Measurements from ENCODE around the gene MRPL52. TPM values are rescaled to one million over a fixed set of nuclear protein-coding genes. Genes with fewer than 3 reads are reported as not detected.

MRPL52 gene
- total and polyA plus RNA-seq, 10 of the 15 experiments (the other 5 are each of a cell fraction or from before 2014, with no cell fraction given): 51.7 to 541 (median 142) TPM

GRCh38 chr14:22854963-22855724 lies 25.5 kb downstream of the MRPL52 start:
- no peak for DNase-seq (ENCODE audit: low read depth, low spot score)
- POLR2A ChIA-PET: interaction anchor here (0.6 to 1.1 kb wide), 3 partner anchors 16 to 365 kb away, joined by 3 read pairs; no protein-coding TSS in a partner anchor
- no peak for FAIRE-seq
- CTCF ChIA-PET: interaction anchor here (0.6 to 10.0 kb wide), 34 partner anchors 9 to 692 kb away, joined by 3 to 324 read pairs (median 4); partner anchors contain the start of genes LRP10, MRPL52, OXA1L and RBM23
- no TSS peak for BruUV-seq (replicated peaks)
- RAD21 ChIA-PET (ENCODE audit: unreplicated experiment): interaction anchor here (0.6 to 9.4 kb wide), 21 partner anchors 16 to 536 kb away, joined by 3 to 130 read pairs (median 4); partner anchors contain the start of genes ABHD4, LRP10 and OXA1L
- no peak overlapping the region for H3K27ac ChIP-seq (ENCODE audit: control insufficient read depth, insufficient read depth)
- SMC1A ChIA-PET (ENCODE audit: uncharacterized antibody, unreplicated experiment): interaction anchor here (0.9 to 7.3 kb wide), 21 partner anchors 11 to 298 kb away, joined by 3 to 104 read pairs (median 6); partner anchors contain the start of genes LRP10, MMP14 and OXA1L
- H3K27me3 ChIP-seq (replicated peaks in 1 of 2; ENCODE audit: control insufficient read depth in 2 of 2, insufficient read depth in 2 of 2, low read length in 1 of 2): no peaks in the 10 kb centered on the region
- 86% methylated on average over 8 of the region's 8 CpGs for WGBS (ENCODE audit: insufficient coverage, insufficient replicate concordance, low lambda C conversion rate, missing lambda C conversion rate)
- H3K9ac ChIP-seq (ENCODE audit: control insufficient read depth, insufficient read depth, low read length): no peak overlapping the region
- in situ Hi-C loops (cut with MboI) (loop anchor here (5.0 to 10.0 kb wide), 3 partner anchors 193 to 470 kb away; no protein-coding TSS in a partner anchor), intact Hi-C loops (cut with micrococcal nuclease; ENCODE audit: unreplicated experiment) (loop anchor here (5.0 kb wide), 1 partner anchor 298 kb away; no protein-coding TSS in a partner anchor)
- no peak for ATAC-seq
- no peaks in the 10 kb centered on the region for H3K36me3 ChIP-seq (ENCODE audit: control insufficient read depth in 2 of 2, insufficient read depth in 2 of 2, low read length in 1 of 2)
- H2AFZ ChIP-seq (ENCODE audit: control insufficient read depth, low read depth, low read length): no peak overlapping the region
- H3K4me3 ChIP-seq: no peak overlapping the region
- H3K9me3 ChIP-seq (replicated peaks; ENCODE audit: control insufficient read depth, insufficient read depth, low read length): peaks cover 2% of the 10 kb centered on the region; the same call in 1 of the 3 replicates
- H3K4me1 ChIP-seq (ENCODE audit: control insufficient read depth, insufficient read depth, low read length): peaks cover 21% of the 10 kb centered on the region
- no peak overlapping the region for H3K4me2 ChIP-seq (ENCODE audit: control insufficient read depth, insufficient read depth)
- H3K79me2 ChIP-seq (ENCODE audit: control insufficient read depth, insufficient read depth, low read length): no peaks in the 10 kb centered on the region
- TF ChIP-seq CBX5 (IDR thresholded peaks at IDR 0.05; ENCODE audit: low read depth): no peak
- TF ChIP-seq IRF5 (IDR thresholded peaks at IDR 0.05; ENCODE audit: borderline replicate concordance): 0 out of 2 replicates have a peak, but pooled peaks have one; percentile 8
- H4K20me1 ChIP-seq (ENCODE audit: control insufficient read depth, insufficient read depth): no peaks in the 10 kb centered on the region
